ENCODE results near the gene STMN3.

The STMN3 gene

GRCh38 chr20:63653041-63653973 is at the start of gene STMN3:
Gene STMN3, minus strand, starts transcription at chr20:63653424. Its CDS starts 79 bp downstream, at chr20:63653345.
- Histone ChIP-seq H3K27me3 (ENCODE audit: control insufficient read depth, insufficient read depth, low read length) (peaks cover 2% of the 10 kb centered on the region), H3K4me1 (ENCODE audit: control insufficient read depth, insufficient read depth, low read length) (peaks cover 11% of the 10 kb centered on the region), H3K4me3 (ENCODE audit: low read length) (peak within 1 kb of the TSS; percentile 68), H3K27ac (ENCODE audit: low read depth, low read length) (peak within 1 kb of the TSS; percentile 79), H3K9ac (ENCODE audit: low read length) (no peak within 1 kb of the TSS), H3K36me3 (ENCODE audit: control insufficient read depth, insufficient read depth, low read length) (no peaks in the 10 kb centered on the region)

GRCh38 chr20:63702036-63702665 is 48.9 kb upstream of the STMN3 start:
- Histone ChIP-seq H3K36me3 (ENCODE audit: control insufficient read depth, insufficient read depth, low read length) (peaks cover 13% of the 10 kb centered on the region), H3K4me1 (ENCODE audit: control insufficient read depth, insufficient read depth, low read length) (peaks cover 7% of the 10 kb centered on the region), H3K4me3 (ENCODE audit: low read length) (no peak overlapping the region)

GRCh38 chr20:63701329-63702035 is 48.3 kb upstream of the STMN3 start:
- Histone ChIP-seq H3K27me3 (ENCODE audit: control insufficient read depth, insufficient read depth, low read length) (no peaks in the 10 kb centered on the region), H3K4me3 (ENCODE audit: low read length) (no peak overlapping the region), H3K4me1 (ENCODE audit: control insufficient read depth, insufficient read depth, low read length) (peaks cover 4% of the 10 kb centered on the region), H3K27ac (ENCODE audit: low read depth, low read length) (no peak overlapping the region), H3K36me3 (ENCODE audit: control insufficient read depth, insufficient read depth, low read length) (peaks cover 13% of the 10 kb centered on the region), H3K9ac (ENCODE audit: low read length) (no peak overlapping the region)

More at GRCh38 chr20:63702036-63702665, 48.9 kb upstream of the STMN3 start:
- Histone ChIP-seq H3K27me3 (ENCODE audit: control insufficient read depth, insufficient read depth, low read length) (no peaks in the 10 kb centered on the region), H3K9ac (ENCODE audit: low read length) (no peak overlapping the region), H3K27ac (ENCODE audit: low read depth, low read length) (no peak overlapping the region)

- no peaks in the 10 kb centered on the region for H3K27me3 ChIP-seq (ENCODE audit: control insufficient read depth, insufficient read depth, low read length)
- H3K4me3 ChIP-seq (ENCODE audit: low read length) = no peak overlapping the region
- H3K4me1 ChIP-seq (ENCODE audit: control insufficient read depth, insufficient read depth, low read length) = peaks cover 4% of the 10 kb centered on the region
- no peak overlapping the region for H3K27ac ChIP-seq (ENCODE audit: low read depth, low read length)
- H3K36me3 ChIP-seq (ENCODE audit: control insufficient read depth, insufficient read depth, low read length) = peaks cover 13% of the 10 kb centered on the region
- no peak overlapping the region for H3K9ac ChIP-seq (ENCODE audit: low read length)
These were observed 47.8 kb upstream of the STMN3 start for GRCh38 chr20:63701051-63701328.

DNA sequence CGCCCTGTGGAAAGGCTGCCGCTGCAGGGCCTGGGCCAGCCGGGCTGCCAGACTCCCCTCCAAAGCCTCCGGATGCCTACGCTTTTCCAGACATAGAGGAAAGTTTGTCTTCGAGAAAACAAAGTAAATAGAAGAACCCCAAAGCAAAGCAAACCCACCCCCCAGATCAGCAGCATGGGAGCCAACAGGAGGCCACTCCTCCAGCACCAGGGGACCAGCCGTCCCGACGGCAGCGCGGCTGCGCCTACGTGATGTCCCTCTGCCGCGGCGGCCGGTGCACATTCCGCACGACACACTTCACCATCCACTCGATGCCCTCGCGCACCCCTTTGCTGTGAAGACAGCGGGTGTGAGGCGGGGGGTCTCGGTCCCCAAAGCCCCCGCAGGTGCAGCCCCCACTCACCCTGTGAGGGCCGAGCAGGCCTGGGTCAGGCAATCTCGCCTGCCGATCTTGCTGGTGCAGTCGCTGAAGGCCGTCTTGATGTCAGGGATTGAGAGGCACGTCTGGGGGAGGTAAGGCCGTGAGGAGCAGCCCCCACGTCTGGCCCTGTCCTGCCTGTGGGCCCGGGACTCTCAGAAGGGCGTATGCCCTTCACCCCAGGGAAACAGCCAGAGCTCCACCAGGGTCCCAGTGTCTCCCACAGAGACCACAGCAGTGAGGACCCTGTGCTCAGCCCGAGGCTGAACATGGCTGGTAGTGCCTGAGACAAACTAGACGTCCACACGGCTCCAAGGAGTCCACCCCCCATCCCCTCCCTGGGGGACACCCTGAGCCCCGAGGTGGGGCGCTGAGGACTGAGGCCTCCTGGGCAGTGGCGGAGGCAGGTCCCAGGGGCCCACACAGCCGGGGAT is 47.2 kb upstream of the STMN3 start:
- Histone ChIP-seq H3K4me1 (ENCODE audit: control insufficient read depth, insufficient read depth, low read length) (peaks cover 4% of the 10 kb centered on the region), H3K27ac (ENCODE audit: low read depth, low read length) (no peak overlapping the region), H3K36me3 (ENCODE audit: control insufficient read depth, insufficient read depth, low read length) (peaks cover 13% of the 10 kb centered on the region), H3K4me3 (ENCODE audit: low read length) (no peak overlapping the region), H3K9ac (ENCODE audit: low read length) (no peak overlapping the region), H3K27me3 (ENCODE audit: control insufficient read depth, insufficient read depth, low read length) (no peaks in the 10 kb centered on the region)

DNA sequence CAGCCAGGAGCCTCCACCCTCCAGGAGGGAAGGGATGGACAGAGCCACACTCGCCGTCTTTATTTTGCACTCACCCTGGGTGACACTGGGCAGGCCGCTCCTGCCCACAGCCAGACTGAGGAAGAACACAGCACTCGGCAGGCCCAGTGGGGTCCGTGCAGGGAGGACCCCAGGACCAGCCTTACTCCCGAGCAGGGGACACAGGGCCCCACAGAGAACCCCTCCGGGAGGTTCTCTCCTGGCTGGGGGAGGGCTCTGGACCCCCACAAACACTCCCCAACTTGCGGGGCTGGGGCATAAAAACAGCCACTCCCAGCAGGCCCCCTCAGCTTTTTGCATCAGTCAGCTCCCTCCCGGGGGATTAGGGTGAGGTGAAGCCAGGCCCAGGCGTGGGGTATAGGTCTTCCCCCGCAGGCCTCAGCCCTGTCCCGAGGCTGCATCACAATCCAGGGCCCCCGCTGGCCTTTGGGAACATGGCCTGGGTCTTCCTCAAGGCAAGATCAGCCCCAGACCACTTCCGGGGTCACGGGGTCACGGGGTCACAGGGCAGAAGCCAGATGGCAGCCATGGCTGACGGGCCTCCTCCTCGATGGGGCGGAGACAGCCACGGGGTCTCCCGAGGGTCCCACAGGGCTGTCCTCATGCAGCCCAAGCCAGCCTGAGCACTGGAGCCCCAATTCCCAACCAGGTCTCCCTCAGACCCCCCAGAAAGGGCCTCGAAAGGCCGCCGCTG is 46.4 kb upstream of the STMN3 start:
- H3K4me1 ChIP-seq (ENCODE audit: control insufficient read depth, insufficient read depth, low read length) = peaks cover 4% of the 10 kb centered on the region
- H3K9ac ChIP-seq (ENCODE audit: low read length) = no peak overlapping the region
- H3K4me3 ChIP-seq (ENCODE audit: low read length) = no peak overlapping the region
- peak overlapping the region; percentile 21 for H3K27ac ChIP-seq (ENCODE audit: low read depth, low read length)
- H3K27me3 ChIP-seq (ENCODE audit: control insufficient read depth, insufficient read depth, low read length) = no peaks in the 10 kb centered on the region
- H3K36me3 ChIP-seq (ENCODE audit: control insufficient read depth, insufficient read depth, low read length) = peaks cover 6% of the 10 kb centered on the region

- Histone ChIP-seq H3K9ac (ENCODE audit: low read length) (no peak overlapping the region), H3K4me1 (ENCODE audit: control insufficient read depth, insufficient read depth, low read length) (peaks cover 4% of the 10 kb centered on the region), H3K36me3 (ENCODE audit: control insufficient read depth, insufficient read depth, low read length) (no peaks in the 10 kb centered on the region), H3K27me3 (ENCODE audit: control insufficient read depth, insufficient read depth, low read length) (no peaks in the 10 kb centered on the region), H3K27ac (ENCODE audit: low read depth, low read length) (peak overlapping the region; percentile 21), H3K4me3 (ENCODE audit: low read length) (no peak overlapping the region)
These were observed 45.7 kb upstream of the STMN3 start for GRCh38 chr20:63698739-63699465.

- Histone ChIP-seq H3K36me3 (ENCODE audit: control insufficient read depth, insufficient read depth, low read length) (no peaks in the 10 kb centered on the region), H3K9ac (ENCODE audit: low read length) (no peak overlapping the region), H3K27me3 (ENCODE audit: control insufficient read depth, insufficient read depth, low read length) (no peaks in the 10 kb centered on the region), H3K4me3 (ENCODE audit: low read length) (no peak overlapping the region), H3K4me1 (ENCODE audit: control insufficient read depth, insufficient read depth, low read length) (peaks cover 4% of the 10 kb centered on the region), H3K27ac (ENCODE audit: low read depth, low read length) (no peak overlapping the region)
These were observed 44.8 kb upstream of the STMN3 start for GRCh38 chr20:63697868-63698545.

- Histone ChIP-seq H3K36me3 (ENCODE audit: control insufficient read depth, insufficient read depth, low read length) (no peaks in the 10 kb centered on the region), H3K4me1 (ENCODE audit: control insufficient read depth, insufficient read depth, low read length) (peaks cover 4% of the 10 kb centered on the region), H3K9ac (ENCODE audit: low read length) (no peak overlapping the region), H3K4me3 (ENCODE audit: low read length) (no peak overlapping the region), H3K27me3 (ENCODE audit: control insufficient read depth, insufficient read depth, low read length) (no peaks in the 10 kb centered on the region), H3K27ac (ENCODE audit: low read depth, low read length) (no peak overlapping the region)
These were observed 44.2 kb upstream of the STMN3 start for GRCh38 chr20:63697357-63697867.

DNA sequence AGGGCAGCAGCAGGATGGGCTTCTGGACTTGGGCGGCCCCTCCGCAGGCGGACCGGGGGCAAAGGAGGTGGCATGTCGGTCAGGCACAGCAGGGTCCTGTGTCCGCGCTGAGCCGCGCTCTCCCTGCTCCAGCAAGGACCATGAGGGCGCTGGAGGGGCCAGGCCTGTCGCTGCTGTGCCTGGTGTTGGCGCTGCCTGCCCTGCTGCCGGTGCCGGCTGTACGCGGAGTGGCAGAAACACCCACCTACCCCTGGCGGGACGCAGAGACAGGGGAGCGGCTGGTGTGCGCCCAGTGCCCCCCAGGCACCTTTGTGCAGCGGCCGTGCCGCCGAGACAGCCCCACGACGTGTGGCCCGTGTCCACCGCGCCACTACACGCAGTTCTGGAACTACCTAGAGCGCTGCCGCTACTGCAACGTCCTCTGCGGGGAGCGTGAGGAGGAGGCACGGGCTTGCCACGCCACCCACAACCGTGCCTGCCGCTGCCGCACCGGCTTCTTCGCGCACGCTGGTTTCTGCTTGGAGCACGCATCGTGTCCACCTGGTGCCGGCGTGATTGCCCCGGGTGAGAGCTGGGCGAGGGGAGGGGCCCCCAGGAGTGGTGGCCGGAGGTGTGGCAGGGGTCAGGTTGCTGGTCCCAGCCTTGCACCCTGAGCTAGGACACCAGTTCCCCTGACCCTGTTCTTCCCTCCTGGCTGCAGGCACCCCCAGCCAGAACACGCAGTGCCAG is 43.6 kb upstream of the STMN3 start, which contains the start of gene TNFRSF6B:
Gene TNFRSF6B, plus strand, starts transcription at position 25 of the 729 bp plus-strand sequence. Its CDS starts 116 bp downstream, at position 141.
- Histone ChIP-seq H3K36me3 (ENCODE audit: control insufficient read depth, insufficient read depth, low read length) (no peaks in the 10 kb centered on the region), H3K4me1 (ENCODE audit: control insufficient read depth, insufficient read depth, low read length) (peaks cover 4% of the 10 kb centered on the region), H3K27me3 (ENCODE audit: control insufficient read depth, insufficient read depth, low read length) (no peaks in the 10 kb centered on the region), H3K27ac (ENCODE audit: low read depth, low read length) (no peak within 1 kb of the TSS), H3K9ac (ENCODE audit: low read length) (no peak within 1 kb of the TSS), H3K4me3 (ENCODE audit: low read length) (peak within 1 kb of the TSS; percentile 34)
